Kidney epithelial cell (primary cell): ENCODE data around the gene CACNB2. TPM values are rescaled to one million over a fixed set of nuclear protein-coding genes. Genes with fewer than 3 reads are reported as not detected.

Experiments used
- DNase-seq: peaks from one replicate; pipeline ENCODE4 v3.0.0-alpha.2; 2010; ENCODE audit warnings: low read depth
- H3K27me3 ChIP-seq: 2 replicates; pipeline ENCODE4 v1.6.0; 2011; ENCODE audit warnings: low read length; ENCODE audit not compliant: control insufficient read depth, insufficient read depth
- H3K36me3 ChIP-seq: 2 replicates; pipeline ENCODE4 v1.5.1; 2011; ENCODE audit warnings: low read length; ENCODE audit not compliant: control insufficient read depth, insufficient read depth
- H3K4me3 ChIP-seq: 2 replicates; pipeline ENCODE4 v1.5.1; 2011; ENCODE audit warnings: low read depth, mild to moderate bottlenecking, control low read depth, low read length
- CTCF ChIP-seq: IDR thresholded peaks from 2 replicates; pipeline ENCODE4 v1.5.1; 2011; ENCODE audit warnings: mild to moderate bottlenecking, moderate library complexity, low read length, control low read depth, inconsistent platforms; ENCODE audit not compliant: insufficient read depth, poor library complexity, severe bottlenecking
- total RNA-seq: library from RNA; depleted of rRNA; stranded (reverse); fragments of >200 nt; gene quantifications from 2 replicates; pipeline ENCODE4 v1.2.3, GENCODE V29; 2015

The CACNB2 gene
- total RNA-seq, 1 donor from 2014 or later = 0.04 TPM

- TF ChIP-seq CTCF = no peak
- Histone ChIP-seq H3K36me3 (no peaks in the 10 kb centered on the region), H3K4me3 (no peak overlapping the region), H3K27me3 (no peaks in the 10 kb centered on the region)
- no peak for DNase-seq
Measured at GRCh38 chr10:18293536-18294510, 153.6 kb downstream of the CACNB2 start.

- Histone ChIP-seq H3K27me3 (no peaks in the 10 kb centered on the region), H3K4me3 (no peak overlapping the region), H3K36me3 (no peaks in the 10 kb centered on the region)
- no peak for TF ChIP-seq CTCF
- no peak for DNase-seq
Measured at GRCh38 chr10:18294633-18295032, 154.4 kb downstream of the CACNB2 start.

- TF ChIP-seq CTCF = no peak
- no peak for DNase-seq
- no peaks in the 10 kb centered on the region for H3K36me3 ChIP-seq
- H3K4me3 ChIP-seq = no peak overlapping the region
- H3K27me3 ChIP-seq = no peaks in the 10 kb centered on the region
Measured at GRCh38 chr10:18297659-18298058, 157.4 kb downstream of the CACNB2 start.

GRCh38 chr10:18298256-18298655 is 158.0 kb downstream of the CACNB2 start:
- Histone ChIP-seq H3K36me3 (no peaks in the 10 kb centered on the region), H3K4me3 (no peak overlapping the region), H3K27me3 (no peaks in the 10 kb centered on the region)
- no peak for DNase-seq
- no peak for TF ChIP-seq CTCF

- no peak for TF ChIP-seq CTCF
- no peaks in the 10 kb centered on the region for H3K27me3 ChIP-seq
- no peak for DNase-seq
- H3K36me3 ChIP-seq = no peaks in the 10 kb centered on the region
- no peak overlapping the region for H3K4me3 ChIP-seq
Measured at GRCh38 chr10:18303851-18304801, 163.9 kb downstream of the CACNB2 start.
